Activated CD4-positive, alpha-beta T cell treated with anti-CD3 and anti-CD28 coated beads for 24 hours (primary cell): ENCODE results near the gene TRIM5.

Experiments
- DNase-seq, 2 donors: peaks; one replicate each; pipeline ENCODE4 v3.0.0-alpha.2; 2020; ENCODE audit warnings: low read depth in 2 of 2

The TRIM5 gene

DNA sequence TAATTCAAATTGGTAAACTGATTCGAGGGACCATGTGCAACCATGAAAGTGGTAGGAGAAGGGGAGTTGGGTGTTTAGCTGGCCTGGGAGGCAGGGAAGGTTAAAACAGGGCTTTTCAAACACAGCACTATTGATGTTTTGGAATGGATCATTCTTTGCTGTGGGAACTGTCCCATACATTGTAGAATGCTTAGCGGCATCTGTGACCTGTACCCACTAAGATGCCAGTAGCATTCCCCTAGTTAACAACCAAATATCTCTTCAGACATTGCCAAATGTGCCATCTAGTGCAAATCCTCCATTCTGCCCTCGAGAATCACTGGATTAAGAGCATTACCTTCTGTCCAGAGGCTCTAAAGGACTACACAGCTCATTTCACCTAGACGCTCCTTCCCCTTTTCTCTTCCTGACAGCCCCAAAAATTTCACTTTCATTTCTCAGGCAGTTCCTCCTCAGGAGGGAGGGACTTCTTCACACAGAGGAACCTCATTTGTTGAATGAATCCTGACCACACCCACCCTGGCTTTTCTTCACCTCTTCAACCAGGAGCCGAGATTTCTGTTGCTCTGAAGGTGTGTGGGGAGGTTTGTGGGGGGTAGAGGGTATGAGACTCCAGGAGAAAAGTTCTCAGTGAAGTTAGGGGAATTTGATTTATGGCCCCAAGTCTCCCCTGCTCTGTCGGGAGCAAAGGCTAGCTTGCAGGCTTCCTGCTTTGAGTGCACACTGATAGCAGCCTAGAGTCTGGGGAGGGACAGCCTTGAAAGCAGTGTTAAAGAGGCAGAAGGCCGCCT, 60.2 kb downstream of the TRIM5 start, which contains the start of gene TRIM34:
Gene TRIM34 (plus strand): TSS at position 513 of the 791 bp plus-strand sequence. CDS start 7,331 bp downstream, outside the sequence.
- DNase-seq, result peak; percentile 19 to 40

DNA sequence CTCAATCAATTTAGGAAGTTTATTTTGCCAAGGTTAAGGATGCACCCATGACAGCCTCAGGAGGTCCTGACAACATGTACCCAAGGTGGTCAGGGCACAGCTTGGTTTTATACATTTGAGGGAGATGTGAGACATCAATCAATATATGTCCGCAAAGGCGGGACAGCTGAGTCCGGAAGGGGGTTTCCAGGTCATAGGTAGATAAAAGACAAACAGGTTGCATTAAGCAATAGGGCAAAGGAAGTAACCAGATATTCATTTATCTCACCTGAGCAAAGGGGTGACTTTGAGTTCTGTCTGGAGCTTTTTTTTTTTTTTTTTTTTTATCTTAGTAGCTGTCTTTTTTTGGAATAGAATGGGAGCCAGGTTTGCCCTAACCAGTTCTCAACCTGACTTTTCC, 62.1 kb downstream of the TRIM5 start:
- no peak for DNase-seq

DNA sequence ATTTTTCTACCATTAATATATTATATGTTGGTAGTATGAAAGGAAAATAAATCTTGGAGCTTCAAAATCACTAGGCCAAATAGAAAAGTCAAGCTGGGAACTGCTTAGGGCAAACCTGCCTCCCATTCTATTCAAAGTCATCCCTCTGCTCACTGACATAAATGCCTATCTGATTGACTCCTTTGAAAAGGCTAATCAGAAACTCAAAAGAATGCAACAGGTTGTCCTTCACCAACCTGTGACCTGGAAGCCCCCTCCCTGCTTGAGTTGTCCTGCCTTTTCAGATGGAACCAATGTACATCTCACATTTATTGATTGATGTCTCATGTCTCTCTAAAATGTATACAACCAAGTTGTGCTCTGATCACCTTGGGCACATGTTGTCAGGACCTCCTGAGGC, 63.3 kb downstream of the TRIM5 start:
- DNase-seq, result no peak

GRCh38 chr11:5620651-5621521, 64.0 kb downstream of the TRIM5 start:
- DNase-seq, result no peak

DNA sequence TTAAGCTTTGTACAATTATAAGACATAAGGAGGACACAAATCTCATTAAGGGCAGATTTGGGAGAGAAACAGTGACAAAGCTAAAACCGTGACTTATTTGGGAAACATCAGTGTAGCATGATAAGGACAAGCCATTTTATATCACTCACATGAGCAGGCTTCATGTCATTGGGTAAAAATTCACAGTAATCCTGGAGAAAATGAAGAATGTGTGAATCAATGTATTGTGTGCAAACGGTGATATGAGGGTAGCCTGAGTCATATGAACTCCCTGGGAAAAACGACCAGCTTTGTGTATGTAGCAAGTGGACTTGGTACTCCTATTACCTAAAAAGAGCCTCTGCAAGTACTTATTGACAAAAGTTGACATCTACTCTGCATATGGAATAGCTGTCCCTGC, 66.1 kb downstream of the TRIM5 start:
- DNase-seq, result no peak
